ENCODE data around the gene ZNF644.

DNA sequence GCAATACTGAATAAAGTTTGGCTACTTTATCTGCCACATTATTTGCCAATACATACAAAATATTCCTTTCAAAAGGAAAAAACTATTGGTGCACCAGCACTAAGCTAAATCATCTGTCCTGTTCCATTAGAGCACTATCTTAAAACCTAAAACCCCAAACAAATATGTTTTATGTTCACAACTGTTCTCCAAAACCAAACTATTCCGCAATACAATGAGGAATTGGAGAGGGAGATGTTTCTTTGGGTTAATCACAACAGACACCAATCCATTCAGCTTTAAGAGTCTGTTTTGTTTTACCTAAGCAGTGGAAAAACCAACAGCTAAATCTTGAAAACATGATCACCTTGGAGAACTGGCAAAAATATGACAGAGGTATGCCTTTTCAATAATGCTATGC is 85.1 kb downstream of the ZNF644 start:
- no peak for TF ChIP-seq POLR2A (IDR thresholded peaks at IDR 0.05)
- TF ChIP-seq, protein P1, sequence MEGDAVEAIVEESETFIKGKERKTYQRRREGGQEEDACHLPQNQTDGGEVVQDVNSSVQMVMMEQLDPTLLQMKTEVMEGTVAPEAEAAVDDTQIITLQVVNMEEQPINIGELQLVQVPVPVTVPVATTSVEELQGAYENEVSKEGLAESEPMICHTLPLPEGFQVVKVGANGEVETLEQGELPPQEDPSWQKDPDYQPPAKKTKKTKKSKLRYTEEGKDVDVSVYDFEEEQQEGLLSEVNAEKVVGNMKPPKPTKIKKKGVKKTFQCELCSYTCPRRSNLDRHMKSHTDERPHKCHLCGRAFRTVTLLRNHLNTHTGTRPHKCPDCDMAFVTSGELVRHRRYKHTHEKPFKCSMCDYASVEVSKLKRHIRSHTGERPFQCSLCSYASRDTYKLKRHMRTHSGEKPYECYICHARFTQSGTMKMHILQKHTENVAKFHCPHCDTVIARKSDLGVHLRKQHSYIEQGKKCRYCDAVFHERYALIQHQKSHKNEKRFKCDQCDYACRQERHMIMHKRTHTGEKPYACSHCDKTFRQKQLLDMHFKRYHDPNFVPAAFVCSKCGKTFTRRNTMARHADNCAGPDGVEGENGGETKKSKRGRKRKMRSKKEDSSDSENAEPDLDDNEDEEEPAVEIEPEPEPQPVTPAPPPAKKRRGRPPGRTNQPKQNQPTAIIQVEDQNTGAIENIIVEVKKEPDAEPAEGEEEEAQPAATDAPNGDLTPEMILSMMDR (IDR thresholded peaks at IDR 0.05), result no peak
- no peak for TF ChIP-seq POLR2AphosphoS5 (IDR thresholded peaks at IDR 0.05)

Measured in suprapubic skin (tissue), 4 donors.